C4-2B (cell line): ENCODE measurements around the gene CAPN12.

ENCODE experiments used
- CTCF ChIP-seq: fragments of 450-650 bp; conservative IDR thresholded peaks from 2 replicates; pipeline ENCODE4 v1.5.1; 2017; ENCODE audit warnings: mild to moderate bottlenecking
- ZFX ChIP-seq: fragments of 450-650 bp; IDR thresholded peaks from 2 replicates; pipeline ENCODE4 v1.6.1; 2017

GRCh38 chr19:38733241-38733492, 11.1 kb downstream of the CAPN12 start:
- TF ChIP-seq CTCF (no peak), ZFX (no peak)
